Gastroesophageal sphincter (tissue), 3 donors: ENCODE measurements around the gene ATP5ME.

ENCODE experiments used
- CTCF ChIP-seq, 4 experiments: fragments of 200-600 bp in 2 of 4; fragments of 450-650 bp in 2 of 4; sonication (generic) in 1 of 4; IDR thresholded peaks; one replicate each; pipeline ENCODE4 v1.5.1; 2017 to 2019; ENCODE audit warnings: antibody characterized with exemption in 4 of 4, mild to moderate bottlenecking in 2 of 4, moderate library complexity in 2 of 4
- EP300 ChIP-seq: sonication (generic); formaldehyde crosslinking; IDR thresholded peaks from one replicate; pipeline ENCODE4 v1.6.1; 2017; ENCODE audit warnings: antibody characterized with exemption, mild to moderate bottlenecking
- POLR2A ChIP-seq, 2 donors: fragments of 450-650 bp; IDR thresholded peaks; one replicate each; pipeline ENCODE4 v1.6.1; 2017; ENCODE audit warnings: antibody characterized with exemption in 2 of 2, mild to moderate bottlenecking in 2 of 2, moderate library complexity in 1 of 2

GRCh38 chr4:683247-683897 is 9.3 kb upstream of the ATP5ME start:
- TF ChIP-seq CTCF (IDR thresholded peaks at IDR 0.05) (no peak), POLR2A (IDR thresholded peaks at IDR 0.05) (no peak), EP300 (no peak)
